Kidney glomerular epithelial cell (primary cell): Measurements from ENCODE around the gene CNTN4.

Source experiments
- DNase-seq: peaks from one replicate; lab custom pipeline; 2025; lab: John Stamatoyannopoulos, UW

Gene CNTN4

DNA sequence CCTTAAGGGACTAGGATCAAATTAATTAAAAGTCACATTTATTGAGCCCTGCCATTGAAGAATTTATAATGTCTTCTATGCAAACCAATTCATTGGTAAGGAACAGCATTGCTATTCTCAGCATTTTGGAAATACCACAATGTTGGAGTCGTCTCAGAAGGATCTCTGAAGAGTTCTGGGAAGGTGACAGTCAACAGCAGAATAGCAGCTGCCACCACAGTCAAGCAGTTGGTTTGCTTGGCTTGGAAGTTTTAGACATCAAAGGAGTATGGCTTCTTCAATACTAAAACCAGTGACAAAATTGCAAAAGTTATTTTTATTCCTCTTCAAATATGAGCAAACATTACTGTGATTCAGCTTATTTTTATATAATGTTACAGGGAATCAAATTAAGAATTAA lies 167.9 kb downstream of the CNTN4 start:
- no peak for DNase-seq

DNA sequence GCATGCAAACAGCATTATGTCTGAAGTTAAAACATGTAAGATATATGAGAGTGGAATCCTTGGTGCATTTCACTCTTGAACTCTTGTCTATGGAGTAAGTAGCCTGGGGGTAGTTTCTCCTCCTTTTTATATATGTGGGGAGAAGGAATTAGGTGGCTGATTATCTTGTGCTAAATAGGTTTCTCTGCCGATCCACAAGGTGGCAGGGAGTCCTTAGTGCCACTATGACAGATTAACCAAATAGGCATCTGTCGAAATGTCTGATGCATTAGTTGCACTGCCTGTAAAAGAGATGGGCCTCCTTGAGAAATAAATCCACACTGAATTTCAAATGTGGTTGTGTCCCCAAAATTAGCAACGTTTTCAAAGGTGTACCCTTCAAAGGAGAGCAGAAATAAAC lies 170.1 kb downstream of the CNTN4 start:
- DNase-seq, result no peak

DNA sequence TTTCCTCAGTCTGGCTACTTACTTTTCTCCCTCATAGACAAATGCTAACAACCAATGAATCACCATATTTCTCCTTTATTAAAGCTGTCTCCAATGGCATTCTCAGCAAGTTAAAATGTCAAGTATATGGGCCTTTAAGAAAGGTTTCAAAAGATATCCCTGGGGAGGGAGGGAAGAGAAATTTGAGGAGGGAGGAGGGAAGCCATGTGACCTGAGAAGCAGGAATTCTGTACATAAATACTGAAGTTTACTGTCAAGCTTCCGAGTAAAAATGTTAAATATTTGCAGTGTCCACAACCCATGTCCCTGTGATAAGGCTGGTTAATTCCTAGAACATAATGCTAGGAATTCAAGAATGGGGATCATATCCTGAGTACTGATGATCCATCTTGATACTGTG lies 175.9 kb downstream of the CNTN4 start:
- no peak for DNase-seq

DNA sequence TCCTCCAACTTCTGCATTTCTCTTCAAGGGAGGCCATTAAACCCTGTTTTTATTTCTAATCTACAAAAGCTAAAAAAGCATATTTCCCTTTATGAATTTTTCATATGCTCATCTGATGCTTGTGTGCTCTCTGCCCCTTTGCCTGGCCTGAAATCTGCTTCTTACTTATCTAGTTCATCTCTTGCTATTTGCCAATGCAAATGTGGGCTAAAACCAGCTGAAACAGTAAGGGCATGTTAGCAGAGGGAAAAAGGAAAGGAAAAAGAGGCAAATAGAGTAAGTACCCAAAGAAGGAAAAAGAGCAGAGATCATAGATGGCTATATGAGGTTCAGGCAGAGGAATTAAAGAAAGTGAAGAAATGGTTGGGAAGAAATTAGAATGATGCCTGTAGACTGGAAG lies 185.2 kb downstream of the CNTN4 start:
- DNase-seq, result no peak

DNA sequence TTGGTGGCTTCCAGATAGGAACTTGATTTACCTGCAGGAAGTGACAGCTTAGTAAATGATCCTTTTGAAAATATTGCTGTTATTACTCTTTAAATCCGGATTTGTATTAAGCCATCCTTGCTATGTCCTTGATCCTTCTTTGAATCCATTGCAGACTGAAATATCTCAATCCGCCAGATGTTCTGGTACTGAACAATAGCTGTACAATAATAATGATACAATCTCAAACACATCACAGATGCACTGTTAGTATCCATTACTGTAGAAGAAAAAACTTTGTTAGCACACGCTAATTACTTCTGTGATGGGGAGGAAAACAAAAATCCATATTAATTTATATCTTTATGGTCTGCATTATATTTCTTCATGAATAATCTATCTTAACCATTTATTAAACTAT lies 202.3 kb downstream of the CNTN4 start:
- DNase-seq, result no peak

DNA sequence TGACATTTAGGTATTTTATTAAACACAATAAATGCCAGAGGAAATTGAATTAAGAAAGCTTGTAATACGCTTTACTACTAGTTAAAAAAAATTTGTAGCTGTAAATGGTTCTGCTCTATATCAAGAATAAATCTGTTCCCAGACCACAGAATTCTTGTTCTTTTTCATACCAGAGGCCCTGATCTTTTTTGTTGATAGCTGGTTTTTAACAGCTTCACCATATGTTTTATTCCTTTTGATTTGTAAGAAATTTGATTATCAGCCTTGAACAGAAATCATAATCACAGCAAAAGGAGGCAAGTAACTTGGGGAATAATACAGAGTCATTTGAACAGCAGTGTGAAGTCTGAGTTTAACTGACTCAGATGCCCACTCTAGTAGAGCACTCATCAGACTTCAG lies 202.7 kb downstream of the CNTN4 start:
- DNase-seq, result no peak

DNA sequence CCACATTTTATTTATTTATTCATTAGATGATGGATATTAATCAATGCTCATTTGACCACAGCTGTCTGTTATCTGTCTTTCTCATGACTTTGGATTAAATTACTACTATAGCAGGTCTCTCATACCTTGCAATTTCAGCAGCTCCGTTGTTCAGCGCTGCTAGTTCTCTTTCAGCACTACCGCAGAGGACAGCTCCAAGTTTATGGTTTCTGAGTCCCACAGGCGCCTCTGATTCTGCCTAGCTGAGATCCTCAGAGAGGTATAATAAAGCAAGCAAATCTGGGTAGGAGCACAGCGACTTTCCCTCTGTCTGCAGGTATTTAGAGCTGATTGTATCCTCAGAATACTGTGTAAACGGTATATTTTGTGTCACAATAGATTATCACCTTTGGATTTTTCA lies 204.9 kb downstream of the CNTN4 start:
- DNase-seq, result peak; percentile 44

DNA sequence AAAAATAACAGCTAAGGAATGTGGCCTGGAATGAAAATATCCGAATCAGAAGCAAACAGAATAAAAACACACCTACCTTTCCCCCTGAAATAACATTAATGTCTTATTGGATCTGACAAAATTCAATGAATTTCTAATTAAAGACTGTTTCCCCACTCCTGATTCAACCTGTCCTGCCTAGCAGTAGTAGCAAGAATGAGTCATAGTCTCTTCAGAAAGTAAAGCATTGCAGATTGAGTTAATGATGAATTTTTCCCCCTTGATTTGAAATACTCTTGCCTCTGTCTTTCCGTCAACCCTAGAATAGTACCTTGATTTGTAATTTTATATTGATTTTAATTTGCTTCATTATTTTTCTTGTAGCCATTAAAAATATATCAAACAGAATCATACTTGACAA lies 212.4 kb downstream of the CNTN4 start:
- no peak for DNase-seq

DNA sequence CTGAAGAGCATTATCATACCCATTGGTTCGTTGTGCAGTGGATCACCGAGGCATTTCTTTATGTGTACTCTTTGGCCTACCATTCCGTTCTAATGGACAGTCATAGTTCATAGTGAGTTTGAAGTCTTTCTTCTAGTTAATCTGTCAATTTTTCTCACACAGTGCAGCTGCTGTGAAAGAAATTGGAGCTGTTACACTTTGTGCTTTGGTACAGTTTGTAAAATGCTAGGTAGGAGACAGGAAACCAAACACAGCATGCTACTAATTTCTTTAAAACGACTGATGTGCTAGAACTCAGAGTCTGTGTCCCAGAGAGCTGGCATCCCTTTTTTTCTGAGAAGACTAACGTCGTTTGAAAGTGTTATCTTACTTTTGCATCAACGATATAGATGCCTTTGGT lies 218.9 kb downstream of the CNTN4 start:
- DNase-seq, result no peak

DNA sequence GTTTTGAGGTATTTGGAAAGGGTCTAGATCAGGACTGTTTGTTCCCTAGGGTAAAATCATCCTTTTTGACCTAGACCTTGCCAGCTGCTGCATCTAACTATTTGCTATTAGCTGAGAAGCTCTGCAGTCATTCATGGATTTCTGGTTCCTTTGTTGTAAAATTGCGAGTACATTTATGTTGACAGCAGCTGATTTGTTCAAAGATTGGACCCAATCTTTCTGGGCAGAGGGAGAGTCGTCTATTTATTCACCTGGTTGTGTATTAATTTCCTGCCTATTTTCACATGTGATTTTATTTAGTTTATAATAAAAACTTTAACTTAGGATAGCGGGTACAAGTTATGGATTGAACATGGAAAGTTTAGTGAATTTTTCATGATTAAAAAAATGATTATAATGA lies 236.3 kb downstream of the CNTN4 start:
- no peak for DNase-seq

DNA sequence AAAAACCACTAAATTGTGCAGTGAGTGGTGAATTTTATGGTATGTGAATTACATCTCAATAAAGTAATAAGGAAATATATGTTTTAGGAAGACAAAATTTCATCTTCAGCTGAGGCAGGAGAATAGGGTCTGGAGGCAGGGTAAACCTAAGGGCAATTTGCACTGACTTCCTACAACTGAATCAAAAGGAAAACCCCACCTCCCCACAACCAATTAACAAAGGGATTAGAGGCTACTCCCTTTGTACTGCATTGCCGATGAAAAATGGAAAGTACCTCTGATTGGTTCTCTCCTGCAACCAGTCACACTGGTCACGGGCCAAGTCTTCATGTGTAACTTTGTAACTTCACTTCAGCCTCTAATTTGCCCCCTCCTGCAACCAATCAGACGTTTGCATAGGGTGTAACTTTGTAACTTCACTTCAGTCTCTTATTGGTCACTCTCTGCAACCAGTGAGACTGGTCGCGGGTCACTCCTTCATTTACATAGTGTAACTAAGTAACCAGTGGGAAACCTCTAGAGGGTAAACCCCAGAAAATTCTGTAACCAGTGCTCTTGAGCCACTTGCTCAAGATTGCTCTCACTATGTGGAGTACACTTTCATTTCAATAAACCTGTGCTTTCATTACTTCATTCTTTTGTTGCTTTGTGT lies 244.5 kb downstream of the CNTN4 start:
- DNase-seq, result no peak

DNA sequence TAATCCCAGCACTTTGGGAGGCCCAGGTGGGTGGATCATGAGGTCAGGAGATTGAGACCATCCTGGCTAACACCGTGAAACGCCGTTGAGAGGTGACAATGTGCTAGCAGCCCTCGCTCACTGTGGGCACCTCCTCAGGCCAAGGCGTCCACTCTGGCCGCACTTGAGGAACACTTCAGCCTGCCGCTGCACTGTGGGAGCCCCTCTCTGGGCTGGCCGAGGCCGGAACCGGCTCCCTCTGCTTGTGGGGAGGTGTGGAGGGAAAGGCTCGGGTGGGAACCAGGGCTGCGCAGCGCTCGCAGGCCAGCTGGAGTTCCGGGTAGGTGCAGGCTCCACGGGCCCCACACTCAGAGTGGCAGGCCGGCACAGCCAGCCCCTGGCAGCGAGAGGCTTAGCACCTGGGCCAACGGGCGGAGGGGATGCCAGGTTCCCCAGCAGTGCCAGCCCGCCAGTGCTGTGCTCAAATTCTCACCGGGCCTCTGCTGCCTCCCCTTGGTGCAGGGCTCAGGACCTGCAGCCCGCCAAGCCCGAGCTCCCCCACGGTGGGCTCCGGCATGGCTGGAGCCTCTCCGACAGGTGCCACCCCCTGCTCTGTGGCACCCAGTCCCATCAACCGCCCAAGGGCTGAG lies 253.6 kb downstream of the CNTN4 start:
- DNase-seq, result no peak

DNA sequence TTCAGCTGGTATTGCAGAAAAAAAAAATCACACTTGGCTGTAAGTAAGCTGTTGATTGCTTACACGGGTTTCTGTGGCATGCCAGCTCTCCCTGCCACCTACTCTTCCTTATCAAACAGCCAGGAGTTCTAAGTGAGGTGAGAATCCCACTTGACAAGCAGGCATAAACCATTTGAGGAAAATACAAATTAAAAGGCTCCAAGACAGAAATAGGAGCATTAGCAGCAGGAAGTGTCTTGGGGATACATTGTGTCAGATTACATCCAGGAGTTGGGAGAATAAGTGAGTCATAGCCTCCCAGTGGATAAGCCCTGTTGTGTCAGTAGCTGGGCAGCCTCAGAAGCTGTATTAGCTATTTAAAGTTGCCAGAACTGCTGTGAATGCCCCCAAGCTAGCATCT lies 256.0 kb downstream of the CNTN4 start:
- peak; percentile 13 for DNase-seq

DNA sequence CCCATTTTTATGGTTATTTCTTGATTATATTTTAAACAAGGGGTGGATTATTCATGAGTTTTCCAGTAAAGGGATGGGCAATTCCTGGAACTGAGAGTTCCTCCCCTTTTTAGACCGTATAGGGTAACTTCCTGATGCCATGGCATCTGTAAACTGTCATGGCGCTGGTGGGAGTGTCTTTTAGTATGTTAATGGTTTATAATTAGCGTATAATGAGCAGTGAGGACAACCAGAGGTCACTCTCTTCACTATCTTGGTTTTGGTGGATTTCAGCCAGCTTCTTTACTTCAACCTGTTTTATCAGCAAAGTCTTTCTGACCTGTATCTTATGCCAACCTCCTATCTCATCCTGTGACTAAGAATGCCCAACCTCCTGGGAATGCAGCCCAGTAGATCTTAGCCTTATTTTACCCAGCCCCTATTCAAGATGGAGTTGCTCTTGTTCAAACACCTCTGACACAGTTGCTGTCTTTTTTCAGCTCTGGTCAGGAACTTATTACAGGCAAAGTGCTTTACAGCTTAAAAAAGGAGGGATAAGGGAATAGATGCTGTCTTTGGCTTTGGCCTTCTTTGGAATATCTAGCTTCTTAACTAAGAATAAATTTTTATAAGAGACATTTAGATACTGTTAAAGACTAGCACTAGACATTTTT lies 257.8 kb downstream of the CNTN4 start:
- no peak for DNase-seq

DNA sequence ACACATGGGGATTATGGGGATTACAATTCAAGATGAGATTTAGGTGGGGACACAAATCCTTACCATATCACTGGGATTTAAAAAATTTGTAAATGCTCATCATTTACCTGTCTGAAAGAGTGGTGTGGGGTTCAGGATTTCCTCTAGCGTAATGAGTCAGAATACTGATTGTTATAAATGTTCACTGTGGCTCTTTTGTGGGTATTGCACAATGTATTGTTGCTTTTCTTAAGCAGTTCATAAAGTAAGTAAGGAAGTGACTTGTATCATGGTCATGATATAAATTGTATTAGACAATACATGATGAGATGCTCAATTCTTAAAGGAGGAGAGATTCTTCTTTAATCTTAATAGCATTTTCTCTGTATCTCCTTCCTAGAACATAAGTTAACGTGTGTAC lies 262.1 kb downstream of the CNTN4 start:
- no peak for DNase-seq

DNA sequence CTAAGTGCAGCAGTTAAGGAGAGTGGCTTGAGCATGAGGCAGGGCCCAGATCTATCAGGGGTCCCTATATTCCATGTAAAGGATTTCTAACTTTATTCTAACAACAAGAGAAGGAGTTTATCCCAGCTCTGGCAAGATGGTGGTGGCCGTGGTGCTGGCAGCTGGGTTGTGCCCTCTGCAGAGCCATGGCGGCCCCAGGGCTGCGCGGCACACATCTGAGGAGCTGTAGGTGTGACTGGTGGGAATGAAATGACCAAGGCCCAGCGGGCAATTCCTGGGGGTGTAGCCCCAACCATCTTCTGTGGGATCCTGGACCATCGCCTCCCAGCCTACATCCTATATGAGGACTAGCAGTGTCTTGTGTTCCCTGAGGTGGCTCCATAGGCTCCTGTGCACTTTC lies 263.5 kb downstream of the CNTN4 start:
- no peak for DNase-seq

DNA sequence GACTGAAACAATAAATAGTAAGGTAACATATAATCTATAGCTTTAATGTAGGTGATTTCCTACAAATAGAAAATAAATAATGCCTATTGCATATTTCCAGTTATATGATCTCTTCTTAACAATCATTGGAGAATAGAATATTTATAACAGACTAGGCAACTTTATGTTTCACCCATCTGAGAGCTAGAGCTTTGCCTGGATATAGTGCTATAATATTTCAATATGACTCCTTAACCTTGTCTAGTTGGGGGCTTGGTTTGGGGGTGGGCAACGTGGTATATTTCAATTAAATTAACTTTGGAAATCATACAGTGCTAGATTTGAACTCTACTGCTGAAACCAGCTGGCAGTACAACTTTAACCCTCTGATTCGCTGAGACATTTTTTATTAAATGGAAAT lies 265.2 kb downstream of the CNTN4 start:
- DNase-seq, result no peak

DNA sequence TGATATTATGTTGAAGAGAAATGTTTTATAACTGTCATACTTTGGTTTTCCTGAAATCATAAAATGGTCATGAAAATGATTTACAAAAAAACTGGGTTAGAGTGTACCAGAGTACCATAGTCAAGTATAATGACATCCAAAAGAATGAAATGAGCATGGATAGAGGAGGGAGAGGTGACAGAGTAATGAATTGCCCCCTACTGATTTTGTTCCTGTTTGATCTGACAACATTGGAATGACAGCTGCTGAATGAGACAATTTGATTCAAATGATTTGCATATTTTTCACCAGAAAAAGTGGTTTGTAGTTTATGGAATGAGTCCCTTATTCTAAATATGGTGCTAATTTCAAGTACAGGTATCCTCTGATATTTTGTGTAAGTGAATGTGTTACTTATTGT lies 271.7 kb downstream of the CNTN4 start:
- no peak for DNase-seq

DNA sequence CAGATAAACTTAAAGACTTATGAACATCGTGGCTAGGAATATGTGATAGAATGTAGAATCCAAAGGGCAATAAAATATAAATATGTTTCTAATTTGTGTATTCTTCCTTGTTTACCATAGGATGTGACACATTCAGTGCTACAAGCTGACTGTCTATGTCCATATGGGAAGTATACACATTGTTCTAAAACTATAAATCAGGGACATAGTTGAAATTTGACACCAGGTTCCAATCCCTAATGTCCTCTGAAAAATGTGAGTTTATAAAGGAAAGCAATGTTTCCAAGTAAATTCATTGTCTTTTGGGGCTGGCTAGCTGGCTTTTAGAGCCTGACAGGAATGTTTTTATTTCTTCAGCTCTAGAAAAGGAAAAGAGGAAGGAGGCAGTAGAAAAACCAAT lies 273.6 kb downstream of the CNTN4 start:
- DNase-seq, result no peak

DNA sequence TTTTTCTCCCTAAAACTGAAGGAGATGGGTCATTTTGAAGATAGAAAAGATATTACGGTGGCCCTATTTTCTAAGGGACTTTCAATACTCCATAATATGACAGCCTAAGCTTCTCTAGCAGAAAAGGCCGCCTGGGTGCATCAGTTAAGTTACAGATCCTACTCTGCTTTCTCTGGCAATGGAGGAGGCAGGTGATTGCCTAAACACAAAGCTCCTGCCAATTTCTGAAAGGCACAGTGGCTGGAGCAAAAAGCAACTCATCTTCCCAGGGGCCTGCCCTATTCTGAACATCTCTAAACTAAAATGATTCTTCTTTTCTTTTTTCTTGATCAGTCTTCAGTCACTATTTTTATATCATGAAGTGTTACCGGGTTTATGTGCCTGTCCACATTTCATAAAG lies 276.7 kb downstream of the CNTN4 start:
- DNase-seq, result no peak

DNA sequence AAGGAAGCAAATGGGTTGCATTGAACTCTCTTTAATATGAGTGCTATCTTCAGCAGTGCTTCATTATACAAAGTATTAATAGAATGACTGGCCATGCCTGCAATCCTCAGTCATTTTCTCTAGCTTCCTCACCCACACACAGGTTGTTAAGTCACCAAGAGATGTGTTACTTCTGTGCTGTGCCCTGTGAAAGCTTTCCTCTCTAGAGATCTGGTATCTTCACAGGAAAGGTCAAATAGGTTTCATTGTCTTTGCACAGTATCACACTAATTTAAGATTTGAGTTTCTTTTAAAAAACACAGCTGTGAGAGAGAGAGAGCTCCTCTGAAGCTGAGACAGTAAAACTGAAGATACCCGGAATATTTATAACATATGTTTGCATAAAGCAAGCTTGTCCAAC lies 278.6 kb downstream of the CNTN4 start:
- DNase-seq, result no peak

DNA sequence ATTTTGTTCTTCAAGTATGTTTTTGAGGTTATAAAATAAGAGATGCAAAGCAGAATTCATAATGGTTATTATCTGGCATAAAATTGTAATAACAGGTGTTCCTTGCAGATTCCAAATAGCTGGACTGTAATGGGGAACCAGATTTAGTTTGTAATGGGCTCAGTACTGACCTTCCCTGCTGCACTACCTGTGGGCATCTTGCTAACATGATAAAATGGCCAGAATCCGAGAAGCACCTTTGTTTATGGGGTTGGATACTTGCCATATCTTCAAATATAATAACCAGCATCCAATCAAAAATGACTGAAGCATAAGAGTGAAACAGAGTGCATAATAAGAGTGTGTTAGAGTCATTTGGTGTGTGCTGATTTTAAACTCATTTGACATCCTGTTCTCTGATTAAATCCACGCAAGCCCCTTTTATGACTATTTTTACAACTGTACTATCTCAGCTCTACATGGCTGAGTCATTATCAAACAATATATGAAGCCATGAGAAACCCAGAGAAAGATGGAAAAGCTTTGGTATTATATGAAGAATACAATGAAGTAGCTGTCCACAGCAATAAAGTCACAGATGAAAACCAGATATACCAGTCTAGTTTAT lies 292.4 kb downstream of the CNTN4 start:
- DNase-seq, result no peak

DNA sequence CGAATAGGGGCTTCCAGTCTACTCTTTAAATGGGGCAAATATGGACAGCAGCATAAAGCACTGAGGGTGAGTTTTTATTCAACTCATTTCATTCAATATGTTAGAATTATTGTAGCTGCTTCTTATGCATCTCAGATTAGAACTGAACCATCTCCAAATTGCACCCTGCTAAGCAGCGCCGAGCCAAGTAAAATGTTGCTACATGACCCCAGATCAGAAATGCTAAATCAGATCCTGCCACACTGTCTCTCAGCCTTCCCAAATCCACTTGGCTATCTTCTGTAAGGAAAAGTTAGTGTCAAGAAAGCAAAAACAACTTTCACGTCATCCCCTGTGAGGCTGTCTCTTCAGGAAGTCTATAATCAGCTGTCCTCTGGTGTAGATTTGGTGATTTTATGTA lies 293.2 kb downstream of the CNTN4 start:
- DNase-seq, result no peak
